A549 (cell line): Measurements from ENCODE around the gene ATP1A3.

ENCODE experiments used
- JUN ChIP-seq, 2 experiments: fragments of >200 bp; sonication (Bioruptor Twin); formaldehyde crosslinking; IDR thresholded peaks; 2 replicates in 1 of 2; 3 replicates in 1 of 2; pipeline ENCODE4 v1.6.1; 2016 to 2017
- MAFK ChIP-seq: fragments of 450-650 bp; IDR thresholded peaks from 2 replicates; pipeline ENCODE4 v1.6.1; 2014; ENCODE audit not compliant: partially characterized antibody
- POLR2A ChIP-seq: IDR thresholded peaks from 2 replicates; pipeline ENCODE4 v1.6.1; 2012; ENCODE audit warnings: mild to moderate bottlenecking, low read length
- POLR2AphosphoS2 ChIP-seq: conservative IDR thresholded peaks from 2 replicates; pipeline ENCODE4 v1.6.1; 2012; ENCODE audit warnings: low read length, improper control_type of control experiment, inconsistent platforms
- SREBF2 ChIP-seq: fragments of 450-650 bp; IDR thresholded peaks from 2 replicates; pipeline ENCODE4 v1.6.1; 2014; ENCODE audit warnings: mild to moderate bottlenecking, moderate library complexity
- TP53 ChIP-seq: fragments of 250-450 bp; sonication (Bioruptor Pico); IDR thresholded peaks from 2 replicates; pipeline ENCODE4 v1.5.0; 2021; ENCODE audit warnings: mild to moderate bottlenecking, moderate library complexity
- ZSCAN20 ChIP-seq: fragments of 250-450 bp; sonication (Bioruptor Pico); IDR thresholded peaks from 2 replicates; pipeline ENCODE4 v1.8.0; 2022; ENCODE audit warnings: mild to moderate bottlenecking, moderate library complexity
- TF ChIP-seq, protein P1 (sequence below): IDR thresholded peaks from 2 replicates; pipeline ENCODE4 v1.6.1; 2012
- TF ChIP-seq, protein P2 (sequence below): fragments of >200 bp; sonication (Bioruptor Twin); formaldehyde crosslinking; IDR thresholded peaks from 3 replicates; pipeline ENCODE4 v1.5.1; 2016
- TF ChIP-seq, protein P3 (sequence below): fragments of 200-600 bp; sonication (generic); IDR thresholded peaks from 2 replicates; pipeline ENCODE4 v1.6.1; 2016; ENCODE audit warnings: antibody characterized with exemption, mild to moderate bottlenecking, moderate library complexity

DNA sequence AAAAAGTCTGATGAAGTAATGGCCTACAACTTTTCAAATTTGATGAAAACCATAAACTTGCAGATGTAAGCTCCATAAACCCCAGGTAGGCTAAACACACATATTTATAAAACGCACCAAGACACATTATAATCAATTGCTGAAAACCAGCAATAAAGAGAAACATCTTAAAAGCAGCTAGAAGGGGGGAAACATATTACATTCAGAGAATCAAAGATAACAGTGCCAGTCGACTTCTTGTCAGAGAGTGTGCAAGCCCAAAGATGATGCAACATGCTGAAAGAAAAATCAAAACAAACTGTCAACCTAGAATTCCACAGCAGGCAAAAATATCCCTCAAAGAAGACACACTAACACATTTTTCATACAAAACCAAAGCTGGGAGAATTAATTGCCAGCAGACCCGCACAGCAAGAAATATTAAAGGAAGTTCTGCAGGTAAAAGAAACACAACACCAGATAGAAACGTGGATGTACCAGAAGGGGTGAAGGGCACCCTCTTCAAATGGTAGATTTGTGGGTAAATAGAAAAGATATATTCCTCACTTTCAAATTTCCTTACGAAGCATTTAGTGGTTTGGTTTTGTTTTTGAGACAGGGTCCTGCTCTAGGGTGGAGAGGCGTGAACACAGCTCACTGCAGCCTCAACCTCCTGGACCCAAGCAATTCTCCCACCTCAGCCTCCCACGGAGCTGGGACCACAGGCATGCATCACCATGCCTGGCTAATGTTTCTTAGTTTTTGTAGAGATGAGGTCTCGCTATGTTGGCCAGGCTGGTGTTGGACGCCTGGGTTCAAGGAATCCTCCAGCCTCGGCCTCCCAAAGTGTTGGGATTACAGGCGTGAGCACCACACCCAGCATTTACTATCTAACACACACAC is 16.5 kb upstream of the ATP1A3 start:
- TF ChIP-seq, protein P1, sequence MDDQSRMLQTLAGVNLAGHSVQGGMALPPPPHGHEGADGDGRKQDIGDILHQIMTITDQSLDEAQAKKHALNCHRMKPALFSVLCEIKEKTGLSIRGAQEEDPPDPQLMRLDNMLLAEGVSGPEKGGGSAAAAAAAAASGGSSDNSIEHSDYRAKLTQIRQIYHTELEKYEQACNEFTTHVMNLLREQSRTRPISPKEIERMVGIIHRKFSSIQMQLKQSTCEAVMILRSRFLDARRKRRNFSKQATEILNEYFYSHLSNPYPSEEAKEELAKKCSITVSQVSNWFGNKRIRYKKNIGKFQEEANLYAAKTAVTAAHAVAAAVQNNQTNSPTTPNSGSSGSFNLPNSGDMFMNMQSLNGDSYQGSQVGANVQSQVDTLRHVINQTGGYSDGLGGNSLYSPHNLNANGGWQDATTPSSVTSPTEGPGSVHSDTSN = no peak
- no peak for TF ChIP-seq POLR2AphosphoS2
- TF ChIP-seq, protein P2, sequence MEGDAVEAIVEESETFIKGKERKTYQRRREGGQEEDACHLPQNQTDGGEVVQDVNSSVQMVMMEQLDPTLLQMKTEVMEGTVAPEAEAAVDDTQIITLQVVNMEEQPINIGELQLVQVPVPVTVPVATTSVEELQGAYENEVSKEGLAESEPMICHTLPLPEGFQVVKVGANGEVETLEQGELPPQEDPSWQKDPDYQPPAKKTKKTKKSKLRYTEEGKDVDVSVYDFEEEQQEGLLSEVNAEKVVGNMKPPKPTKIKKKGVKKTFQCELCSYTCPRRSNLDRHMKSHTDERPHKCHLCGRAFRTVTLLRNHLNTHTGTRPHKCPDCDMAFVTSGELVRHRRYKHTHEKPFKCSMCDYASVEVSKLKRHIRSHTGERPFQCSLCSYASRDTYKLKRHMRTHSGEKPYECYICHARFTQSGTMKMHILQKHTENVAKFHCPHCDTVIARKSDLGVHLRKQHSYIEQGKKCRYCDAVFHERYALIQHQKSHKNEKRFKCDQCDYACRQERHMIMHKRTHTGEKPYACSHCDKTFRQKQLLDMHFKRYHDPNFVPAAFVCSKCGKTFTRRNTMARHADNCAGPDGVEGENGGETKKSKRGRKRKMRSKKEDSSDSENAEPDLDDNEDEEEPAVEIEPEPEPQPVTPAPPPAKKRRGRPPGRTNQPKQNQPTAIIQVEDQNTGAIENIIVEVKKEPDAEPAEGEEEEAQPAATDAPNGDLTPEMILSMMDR = no peak
- TF ChIP-seq, protein P3, sequence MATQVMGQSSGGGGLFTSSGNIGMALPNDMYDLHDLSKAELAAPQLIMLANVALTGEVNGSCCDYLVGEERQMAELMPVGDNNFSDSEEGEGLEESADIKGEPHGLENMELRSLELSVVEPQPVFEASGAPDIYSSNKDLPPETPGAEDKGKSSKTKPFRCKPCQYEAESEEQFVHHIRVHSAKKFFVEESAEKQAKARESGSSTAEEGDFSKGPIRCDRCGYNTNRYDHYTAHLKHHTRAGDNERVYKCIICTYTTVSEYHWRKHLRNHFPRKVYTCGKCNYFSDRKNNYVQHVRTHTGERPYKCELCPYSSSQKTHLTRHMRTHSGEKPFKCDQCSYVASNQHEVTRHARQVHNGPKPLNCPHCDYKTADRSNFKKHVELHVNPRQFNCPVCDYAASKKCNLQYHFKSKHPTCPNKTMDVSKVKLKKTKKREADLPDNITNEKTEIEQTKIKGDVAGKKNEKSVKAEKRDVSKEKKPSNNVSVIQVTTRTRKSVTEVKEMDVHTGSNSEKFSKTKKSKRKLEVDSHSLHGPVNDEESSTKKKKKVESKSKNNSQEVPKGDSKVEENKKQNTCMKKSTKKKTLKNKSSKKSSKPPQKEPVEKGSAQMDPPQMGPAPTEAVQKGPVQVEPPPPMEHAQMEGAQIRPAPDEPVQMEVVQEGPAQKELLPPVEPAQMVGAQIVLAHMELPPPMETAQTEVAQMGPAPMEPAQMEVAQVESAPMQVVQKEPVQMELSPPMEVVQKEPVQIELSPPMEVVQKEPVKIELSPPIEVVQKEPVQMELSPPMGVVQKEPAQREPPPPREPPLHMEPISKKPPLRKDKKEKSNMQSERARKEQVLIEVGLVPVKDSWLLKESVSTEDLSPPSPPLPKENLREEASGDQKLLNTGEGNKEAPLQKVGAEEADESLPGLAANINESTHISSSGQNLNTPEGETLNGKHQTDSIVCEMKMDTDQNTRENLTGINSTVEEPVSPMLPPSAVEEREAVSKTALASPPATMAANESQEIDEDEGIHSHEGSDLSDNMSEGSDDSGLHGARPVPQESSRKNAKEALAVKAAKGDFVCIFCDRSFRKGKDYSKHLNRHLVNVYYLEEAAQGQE = no peak
- no peak for TF ChIP-seq POLR2A
- no peak for TF ChIP-seq MAFK
- no peak for TF ChIP-seq SREBF2
- TF ChIP-seq JUN (IDR thresholded peaks at IDR 0.05) = no peak
- no peak for TF ChIP-seq TP53 (CRISPR knock-in tag)
- no peak for TF ChIP-seq ZSCAN20 (CRISPR knock-in tag)
